Measurements from ENCODE around the gene ADCYAP1R1. TPM values are rescaled to one million over a fixed set of nuclear protein-coding genes. Genes with fewer than 3 reads are reported as not detected.

The ADCYAP1R1 gene
- total RNA-seq, 1 donor from 2014 or later, result not detected

DNA sequence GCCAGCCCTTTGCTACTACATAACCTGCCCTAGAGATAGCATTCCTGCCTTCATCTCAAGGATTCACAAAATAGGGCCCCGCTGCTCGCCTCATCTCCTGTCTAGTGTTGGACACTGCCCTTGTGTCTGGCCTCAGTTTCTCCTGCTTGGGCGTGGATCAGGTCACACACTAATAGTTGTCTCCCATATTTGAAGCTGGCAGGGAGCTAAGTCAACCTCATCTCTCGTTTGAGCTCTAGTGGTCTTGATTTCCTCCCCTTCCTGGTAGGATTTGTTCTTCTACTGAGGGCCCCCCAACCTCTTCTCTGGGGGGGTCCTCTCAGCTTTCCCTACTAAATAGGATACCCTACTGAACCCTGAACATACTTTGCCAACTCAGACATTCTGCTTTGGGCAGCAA lies 42.2 kb downstream of the ADCYAP1R1 start:
- H3K4me3 ChIP-seq (ENCODE audit: low read depth, low read length), result no peak overlapping the region
- no peak for TF ChIP-seq CTCF (conservative IDR thresholded peaks at IDR 0.05; ENCODE audit: low read depth, low read length)

DNA sequence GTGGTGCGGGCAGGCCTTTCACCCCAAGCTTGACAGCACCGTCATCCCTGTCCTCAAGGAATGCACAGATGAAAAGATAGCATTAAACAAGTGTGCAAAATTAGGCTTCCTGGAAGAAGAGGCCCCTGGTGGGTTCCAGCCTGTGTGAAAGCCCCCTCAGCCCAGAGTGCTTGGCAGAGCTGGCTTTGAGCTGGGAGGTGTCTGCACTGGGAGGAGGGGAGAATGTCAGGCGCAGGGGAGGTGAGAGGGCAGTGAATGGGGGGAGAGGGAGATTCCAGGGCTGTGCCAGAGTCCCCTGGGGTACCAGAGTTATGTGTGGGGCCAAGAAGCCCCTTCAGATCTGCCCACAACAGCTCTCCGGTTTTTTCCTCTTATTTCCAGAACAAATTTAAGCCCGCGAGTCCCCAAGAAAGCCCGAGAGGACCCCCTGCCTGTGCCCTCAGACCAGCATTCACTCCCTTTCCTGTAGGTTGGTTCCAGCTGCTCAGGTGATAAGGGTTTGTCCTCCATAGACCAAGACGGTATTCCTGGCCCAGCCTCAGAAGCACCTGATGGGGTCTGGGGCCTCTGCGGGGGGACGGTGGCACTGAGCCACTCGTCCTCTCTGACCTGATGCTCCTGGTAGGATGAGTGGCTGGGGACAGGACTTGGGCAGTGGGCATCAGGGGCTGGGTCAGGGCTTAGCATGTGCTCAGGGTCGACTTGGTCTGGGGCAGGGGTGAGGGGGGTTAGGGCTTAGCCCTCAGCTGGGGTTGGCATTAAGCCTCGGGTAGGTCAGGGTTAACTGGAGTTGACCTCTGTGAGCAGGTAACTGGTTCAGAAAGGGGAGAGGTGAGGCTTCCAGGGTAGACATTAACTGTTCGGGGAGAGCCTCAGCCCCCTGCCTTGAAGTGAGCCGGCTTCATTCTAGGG lies 43.4 kb downstream of the ADCYAP1R1 start:
- DNase-seq (ENCODE audit: low read depth), result no peak
- no peak overlapping the region for H3K4me3 ChIP-seq (ENCODE audit: low read depth, low read length)
- TF ChIP-seq CTCF (conservative IDR thresholded peaks at IDR 0.05; ENCODE audit: low read depth, low read length), result no peak

More for the DNA sequence above, 42.2 kb downstream of the ADCYAP1R1 start:
- no peak for DNase-seq (ENCODE audit: low read depth)

DNA sequence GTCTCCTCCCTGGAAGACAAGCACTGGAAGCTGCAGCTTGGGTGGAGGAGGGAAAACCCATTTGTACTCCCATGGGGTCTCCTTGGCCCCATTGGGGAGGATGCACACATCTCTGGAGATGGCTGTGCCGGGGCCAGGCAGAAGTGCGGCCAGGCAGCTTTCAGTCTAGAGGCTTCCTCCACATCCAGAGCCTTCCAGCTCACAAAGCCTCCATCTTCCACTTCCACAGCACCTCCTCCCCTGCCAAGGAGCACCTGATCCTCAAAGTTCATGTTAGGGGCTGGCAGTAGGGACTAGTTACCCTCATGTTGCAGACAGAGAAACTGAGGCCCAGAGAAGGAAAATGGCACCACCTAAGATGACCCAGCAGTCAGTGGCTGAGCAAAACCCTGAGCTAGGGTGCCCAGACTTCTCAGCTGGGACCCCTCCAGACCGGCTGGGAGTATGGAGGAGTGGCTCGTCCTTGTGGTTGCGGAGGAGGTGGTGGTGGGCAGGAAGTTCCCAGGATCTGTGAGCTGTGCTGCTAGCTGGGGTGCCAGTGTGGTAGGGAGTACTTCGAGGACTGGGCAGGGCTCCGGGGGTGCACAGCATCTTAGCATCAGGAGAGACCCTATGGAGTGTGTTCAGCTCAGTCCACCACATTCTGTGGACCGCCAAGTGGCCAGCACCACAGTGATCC lies 44.2 kb downstream of the ADCYAP1R1 start:
- no peak for TF ChIP-seq CTCF (conservative IDR thresholded peaks at IDR 0.05; ENCODE audit: low read depth, low read length)
- DNase-seq (ENCODE audit: low read depth), result no peak
- no peak overlapping the region for H3K4me3 ChIP-seq (ENCODE audit: low read depth, low read length)

GRCh38 chr7:31096877-31097258 lies 44.8 kb downstream of the ADCYAP1R1 start:
- H3K4me3 ChIP-seq (ENCODE audit: low read depth, low read length), result no peak overlapping the region
- TF ChIP-seq CTCF (conservative IDR thresholded peaks at IDR 0.05; ENCODE audit: low read depth, low read length), result no peak
- DNase-seq (ENCODE audit: low read depth), result no peak

- no peak for TF ChIP-seq CTCF (conservative IDR thresholded peaks at IDR 0.05; ENCODE audit: low read depth, low read length)
- no peak for DNase-seq (ENCODE audit: low read depth)
- no peak overlapping the region for H3K4me3 ChIP-seq (ENCODE audit: low read depth, low read length)
Measured at GRCh38 chr7:31098642-31099360, 46.7 kb downstream of the ADCYAP1R1 start.

DNA sequence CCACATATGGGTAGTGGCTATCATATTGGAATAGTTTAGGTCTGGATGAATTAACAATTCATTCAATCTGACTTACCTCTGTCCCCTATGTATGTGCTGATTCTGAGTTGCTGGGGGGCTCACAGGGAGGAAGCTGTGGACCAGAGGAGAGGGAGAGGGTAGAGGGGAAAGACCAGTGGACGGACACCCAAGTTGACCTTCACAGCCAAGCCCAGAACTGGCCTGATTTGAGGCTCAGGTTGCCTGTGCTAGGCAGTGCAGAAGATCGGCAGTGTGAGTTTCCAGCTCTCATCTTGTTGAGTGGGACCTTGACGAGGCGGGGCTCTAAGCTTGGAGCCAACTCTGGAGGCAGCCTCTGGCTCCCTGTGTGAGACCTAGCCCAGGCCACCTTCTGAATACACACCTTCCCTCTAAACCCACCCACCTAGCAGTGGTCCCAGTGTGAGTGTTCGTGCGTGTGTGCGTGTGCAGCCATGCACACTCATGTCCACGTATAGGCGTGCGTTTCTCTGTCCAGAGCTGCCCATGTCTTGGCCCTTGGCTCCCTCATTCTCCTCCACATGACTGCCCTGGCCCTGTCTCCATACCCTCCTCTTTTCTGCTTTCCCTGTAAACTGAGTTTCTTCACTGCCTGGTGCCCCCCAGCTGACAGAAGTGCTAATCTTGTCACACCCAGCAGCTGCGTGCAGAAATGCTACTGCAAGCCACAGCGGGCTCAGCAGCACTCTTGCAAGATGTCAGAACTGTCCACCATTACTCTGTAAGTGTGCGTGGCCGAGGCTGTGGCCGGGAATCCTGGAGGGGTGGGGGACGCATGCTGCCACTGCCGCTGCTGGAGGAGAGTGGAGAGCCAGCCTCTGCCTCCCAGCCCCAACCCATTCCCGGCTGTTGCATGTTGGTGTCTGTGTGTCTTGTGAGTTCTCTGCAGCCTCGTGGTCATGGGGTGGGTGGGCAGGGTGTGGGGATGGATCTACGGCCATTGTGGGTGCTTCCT lies 47.6 kb downstream of the ADCYAP1R1 start:
- no peak overlapping the region for H3K4me3 ChIP-seq (ENCODE audit: low read depth, low read length)
- no peak for TF ChIP-seq CTCF (conservative IDR thresholded peaks at IDR 0.05; ENCODE audit: low read depth, low read length)
- DNase-seq (ENCODE audit: low read depth), result no peak

Measured in epithelial cell of proximal tubule (primary cell).